H9 (cell line): ENCODE data around the gene TEX264. TPM values are rescaled to one million over a fixed set of nuclear protein-coding genes. Genes with fewer than 3 reads are reported as not detected.

Experiments
- DNase-seq: peaks from one replicate; pipeline ENCODE4 v3.0.0-alpha.2; 2017
- H2AFZ ChIP-seq: one replicate; pipeline ENCODE4 v1.6.1; 2013; ENCODE audit warnings: mild to moderate bottlenecking, low read length, control low read depth, moderate library complexity
- H2AK5ac ChIP-seq: 2 replicates; pipeline ENCODE4 v1.6.1; 2013; ENCODE audit warnings: low read length, control low read depth, mixed read lengths; ENCODE audit not compliant: insufficient read length
- H2BK120ac ChIP-seq: one replicate; pipeline ENCODE4 v1.6.1; 2013; ENCODE audit warnings: low read depth, mild to moderate bottlenecking, low read length, control low read depth, inconsistent platforms; ENCODE audit not compliant: poor library complexity, severe bottlenecking
- H2BK12ac ChIP-seq: 2 replicates; pipeline ENCODE4 v1.6.1; 2013; ENCODE audit warnings: low read length, control low read depth, mixed read lengths, low read depth; ENCODE audit not compliant: insufficient read length
- H2BK15ac ChIP-seq: 2 replicates; pipeline ENCODE4 v1.6.1; 2013; ENCODE audit warnings: low read depth, low read length, control low read depth
- H2BK20ac ChIP-seq: one replicate; pipeline ENCODE4 v1.6.1; 2013; ENCODE audit warnings: low read depth, mild to moderate bottlenecking, low read length, control low read depth, inconsistent platforms; ENCODE audit not compliant: poor library complexity, severe bottlenecking
- H2BK5ac ChIP-seq: 2 replicates; pipeline ENCODE4 v1.6.1; 2013; ENCODE audit warnings: low read length, control low read depth, mixed read lengths; ENCODE audit not compliant: insufficient read length
- H3K14ac ChIP-seq: 2 replicates; pipeline ENCODE4 v1.6.1; 2013; ENCODE audit warnings: low read length, control low read depth; ENCODE audit not compliant: insufficient read depth
- H3K18ac ChIP-seq: 2 replicates; pipeline ENCODE4 v1.6.1; 2013; ENCODE audit warnings: low read depth, mild to moderate bottlenecking, mixed read lengths, low read length, control low read depth; ENCODE audit not compliant: insufficient read length
- H3K23ac ChIP-seq: 2 replicates; pipeline ENCODE4 v1.6.1; 2013; ENCODE audit warnings: low read length, control low read depth, mixed read lengths, low read depth; ENCODE audit not compliant: insufficient read length
- H3K23me2 ChIP-seq: 2 replicates; pipeline ENCODE4 v1.6.1; 2013; ENCODE audit warnings: low read depth, mild to moderate bottlenecking, mixed read lengths, low read length, control low read depth; ENCODE audit not compliant: insufficient read length, poor library complexity, severe bottlenecking
- H3K27ac ChIP-seq: 2 replicates; pipeline ENCODE4 v1.5.1; 2013; ENCODE audit warnings: low read length, control low read depth, mixed read lengths, low read depth; ENCODE audit not compliant: insufficient read length
- H3K27me3 ChIP-seq: 2 replicates; pipeline ENCODE4 v1.6.1; 2013; ENCODE audit warnings: low read length, control low read depth, inconsistent platforms; ENCODE audit not compliant: insufficient read depth
- H3K4ac ChIP-seq: 2 replicates; pipeline ENCODE4 v1.6.1; 2013; ENCODE audit warnings: low read depth, mild to moderate bottlenecking, control low read depth, inconsistent platforms, low read length, moderate library complexity
- H3K4me1 ChIP-seq: 2 replicates; pipeline ENCODE4 v1.6.1; 2013; ENCODE audit warnings: low read length, control low read depth, inconsistent platforms; ENCODE audit not compliant: insufficient read depth
- H3K4me2 ChIP-seq: 2 replicates; pipeline ENCODE4 v1.6.1; 2013; ENCODE audit warnings: low read length, control low read depth, mixed read lengths; ENCODE audit not compliant: insufficient read length, insufficient read depth
- H3K56ac ChIP-seq: 2 replicates; pipeline ENCODE4 v1.6.1; 2013; ENCODE audit warnings: low read depth, mild to moderate bottlenecking, mixed read lengths, low read length, control low read depth; ENCODE audit not compliant: insufficient read length
- H3K79me1 ChIP-seq: 2 replicates; pipeline ENCODE4 v1.6.1; 2013; ENCODE audit warnings: low read depth, mild to moderate bottlenecking, moderate library complexity, low read length, control low read depth, inconsistent platforms; ENCODE audit not compliant: insufficient read depth, poor library complexity, severe bottlenecking
- H3K79me2 ChIP-seq: 2 replicates; pipeline ENCODE4 v1.6.1; 2013; ENCODE audit warnings: low read length, control low read depth, inconsistent platforms; ENCODE audit not compliant: insufficient read depth
- H3K9ac ChIP-seq: 2 replicates; pipeline ENCODE4 v1.6.1; 2013; ENCODE audit warnings: low read length, control low read depth, mixed read lengths; ENCODE audit not compliant: insufficient read length; ENCODE audit errors: extremely low read depth
- H3K9me3 ChIP-seq: one replicate; pipeline ENCODE4 v1.6.1; 2013; ENCODE audit warnings: low read depth, low read length, inconsistent platforms; ENCODE audit not compliant: control insufficient read depth
- H3T11ph ChIP-seq: one replicate; pipeline ENCODE4 v1.6.1; 2013; ENCODE audit warnings: mild to moderate bottlenecking, low read length, control low read depth, inconsistent platforms
- H4K20me1 ChIP-seq: one replicate; pipeline ENCODE4 v1.6.1; 2013; ENCODE audit not compliant: control insufficient read depth, insufficient read length, insufficient read depth
- H4K5ac ChIP-seq: 2 replicates; pipeline ENCODE4 v1.6.1; 2013; ENCODE audit warnings: low read depth, mild to moderate bottlenecking, mixed read lengths, low read length, control low read depth; ENCODE audit not compliant: insufficient read length
- H4K8ac ChIP-seq: replicated peaks from 2 replicates; pipeline ENCODE4 v1.6.1; 2013; ENCODE audit warnings: low read length, control low read depth, mixed read lengths, low read depth; ENCODE audit not compliant: insufficient read length
- H4K91ac ChIP-seq: 2 replicates; pipeline ENCODE4 v1.6.1; 2013; ENCODE audit warnings: low read depth, mild to moderate bottlenecking, moderate library complexity, mixed read lengths, low read length, control low read depth; ENCODE audit not compliant: insufficient read length
- H3K27ac Mint-ChIP-seq, 3 experiments: 2 replicates in 2 of 3; 3 replicates in 1 of 3; pipeline ENCODE4 v1.8.0; 2020 to 2021; ENCODE audit warnings: mixed read lengths in 3 of 3, mild to moderate bottlenecking in 1 of 3, moderate library complexity in 1 of 3
- H3K27me3 Mint-ChIP-seq: 2 replicates; pipeline ENCODE4 v1.8.0; 2021; ENCODE audit warnings: low read depth, mild to moderate bottlenecking, moderate library complexity, mixed read lengths
- H3K36me3 Mint-ChIP-seq, 3 experiments: 2 replicates in 2 of 3; 3 replicates in 1 of 3; pipeline ENCODE4 v1.8.0; 2020 to 2021; ENCODE audit warnings: low read depth in 3 of 3, mixed read lengths in 3 of 3; ENCODE audit not compliant: insufficient read depth in 1 of 3
- H3K4me1 Mint-ChIP-seq, 2 experiments: 2 replicates each; pipeline ENCODE4 v1.8.0; 2020; ENCODE audit warnings: mixed read lengths in 2 of 2
- H3K4me3 Mint-ChIP-seq, 2 experiments: 2 replicates in 1 of 2; 3 replicates in 1 of 2; pipeline ENCODE4 v1.8.0; 2020 to 2021; ENCODE audit warnings: mild to moderate bottlenecking in 2 of 2, mixed read lengths in 2 of 2, moderate library complexity in 1 of 2
- H3K9me3 Mint-ChIP-seq, 2 experiments: 2 replicates in 1 of 2; 3 replicates in 1 of 2; pipeline ENCODE4 v1.8.0; 2020; ENCODE audit warnings: mild to moderate bottlenecking in 2 of 2, mixed read lengths in 2 of 2, moderate library complexity in 1 of 2
- CTCF ChIP-seq: fragments of 200-600 bp; sonication (generic); conservative IDR thresholded peaks from 3 replicates; pipeline ENCODE4 v1.8.0; 2021; ENCODE audit warnings: antibody characterized with exemption, mild to moderate bottlenecking
- WGBS: extraction: QIAGEN DNeasy Blood & Tissue Kit; methylation state at CpG from one replicate; pipeline ENCODE4 v1.1.7; 2013; ENCODE audit warnings: missing lambda C conversion rate, low lambda C conversion rate, mixed read lengths; ENCODE audit not compliant: insufficient read length; ENCODE audit errors: extremely low coverage; 5-methylcytosine and 5-hydroxymethylcytosine counted together
- total RNA-seq: library from RNA; stranded (reverse); gene quantifications from 2 replicates; pipeline ENCODE4 v1.2.1, GENCODE V29; 2021

TEX264 gene
- total RNA-seq, 1 experiment from 2014 or later = 17.3 TPM

- Histone ChIP-seq H3K79me2 (no peaks in the 10 kb centered on the region), H4K5ac (no peak overlapping the region), H2BK5ac (no peak overlapping the region), H3K4me1 (peaks cover 3% of the 10 kb centered on the region; the same call in 1 of the 2 replicates), H3K79me1 (no peaks in the 10 kb centered on the region), H3K23me2 (no peaks in the 10 kb centered on the region), H2AFZ (no peak overlapping the region), H2BK12ac (no peak overlapping the region), H4K20me1 (no peaks in the 10 kb centered on the region), H2AK5ac (no peak overlapping the region), H3K18ac (no peak overlapping the region), H2BK15ac (no peak overlapping the region), H2BK120ac (no peak overlapping the region), H3K14ac (no peak overlapping the region), H3K27ac (no peak overlapping the region), H3K23ac (no peak overlapping the region), H3T11ph (no peak overlapping the region), H2BK20ac (no peak overlapping the region), H3K56ac (no peak overlapping the region), H3K9ac (no peak overlapping the region), H3K4me2 (no peak overlapping the region), H4K8ac (no peak overlapping the region), H4K91ac (no peak overlapping the region), H3K4ac (no peak overlapping the region), H3K27me3 (no peaks in the 10 kb centered on the region), H3K9me3 (no peaks in the 10 kb centered on the region)
- TF ChIP-seq CTCF = no peak
- DNase-seq = no peak
- Mint-ChIP-seq H3K4me3 (no peak overlapping the region), H3K27ac (peak overlapping the region in 1 of 3 experiments; percentile 2; a peak in 1 of 7 replicates), H3K36me3 (peaks cover 0 to 10% (median 4%) of the 10 kb centered on the region in 3 experiments; a peak in 3 of 7 replicates), H3K27me3 (peaks cover 4% of the 10 kb centered on the region), H3K9me3 (no peaks in the 10 kb centered on the region; a peak in 1 of 5 replicates), H3K4me1 (peaks cover 18 to 28% of the 10 kb centered on the region in 2 experiments)
- no CpG with 5 or more reads among the region's 10 CpGs for WGBS
Measured at GRCh38 chr3:51717446-51717845, 46.4 kb downstream of the TEX264 start.
